GM21447 (cell line): ENCODE data around the gene ANKRD44.
A peak's percentile ranks its signal among the peaks of the same experiment; 100 is the strongest.

Source experiments
- ATAC-seq: cut with Tn5 transposase; IDR thresholded peaks from one replicate; pipeline ENCODE4 v1.9.1; 2021; ENCODE audit not compliant: unreplicated experiment

ANKRD44 gene

GRCh38 chr2:197152451-197153228, 157.9 kb downstream of the ANKRD44 start:
- ATAC-seq: peak; percentile 90

- no peak for ATAC-seq
Measured at GRCh38 chr2:197149546-197149945, 161.0 kb downstream of the ANKRD44 start.

DNA sequence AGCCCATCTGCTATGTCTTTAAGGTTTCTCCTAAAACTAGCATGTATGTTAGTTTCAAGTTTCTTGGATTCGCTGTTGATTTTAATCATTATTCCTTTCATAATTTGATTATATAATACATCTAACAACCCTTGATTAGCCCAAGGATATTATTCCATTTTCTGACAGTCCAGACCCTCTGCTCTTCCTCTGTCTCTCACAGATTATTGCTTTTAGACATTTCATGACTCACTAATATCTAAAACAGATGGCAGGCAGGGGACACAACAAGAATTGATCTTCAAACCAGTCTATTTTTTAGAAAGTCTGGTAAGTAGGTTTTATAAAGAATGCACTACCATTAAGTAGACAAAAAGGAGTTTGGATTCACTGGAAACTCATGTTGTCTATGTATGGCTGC, 162.2 kb downstream of the ANKRD44 start:
- no peak for ATAC-seq

DNA sequence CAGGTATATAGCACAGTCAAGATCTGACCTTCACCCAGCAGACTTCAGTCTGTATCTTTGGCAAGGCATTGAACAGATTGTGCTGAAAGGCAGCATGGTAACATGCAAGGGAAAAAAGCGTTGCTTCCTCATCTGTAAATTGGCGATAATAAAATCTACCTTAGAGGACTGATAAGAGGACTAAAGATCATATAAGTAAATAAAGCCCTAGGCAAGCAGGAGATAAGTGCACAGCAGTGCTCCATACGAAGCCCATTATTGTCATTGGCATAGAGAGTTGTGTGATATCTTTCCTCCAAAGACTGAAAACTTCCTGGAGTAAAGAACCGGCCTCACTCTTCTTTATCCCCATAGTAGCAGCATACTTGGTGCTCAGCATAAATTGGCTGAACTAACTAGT, 162.6 kb downstream of the ANKRD44 start:
- ATAC-seq: no peak

DNA sequence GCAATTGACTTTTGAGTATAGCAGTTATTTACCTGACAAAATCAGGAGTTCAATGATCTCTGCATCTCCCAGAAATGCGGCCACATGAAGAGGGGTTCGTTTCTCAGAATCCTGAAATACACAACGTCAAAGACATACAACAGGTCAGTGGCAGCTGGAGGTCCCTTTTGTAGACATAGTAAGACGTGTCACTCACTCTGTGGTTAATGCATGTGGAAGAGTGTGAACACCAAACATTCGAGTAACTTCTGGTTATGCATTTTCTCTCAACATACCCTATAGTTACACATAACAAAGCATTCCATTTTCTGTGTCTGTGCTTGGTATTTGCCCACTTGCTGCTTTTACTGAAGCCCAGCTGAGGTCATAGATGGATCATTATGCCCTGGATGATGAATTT, 163.6 kb downstream of the ANKRD44 start:
- ATAC-seq: no peak

GRCh38 chr2:197145471-197146056, 165.0 kb downstream of the ANKRD44 start:
- peak; percentile 95 for ATAC-seq

GRCh38 chr2:197144183-197144582, 166.4 kb downstream of the ANKRD44 start:
- no peak for ATAC-seq

- no peak for ATAC-seq
Measured at GRCh38 chr2:197141702-197142473, 168.7 kb downstream of the ANKRD44 start.

DNA sequence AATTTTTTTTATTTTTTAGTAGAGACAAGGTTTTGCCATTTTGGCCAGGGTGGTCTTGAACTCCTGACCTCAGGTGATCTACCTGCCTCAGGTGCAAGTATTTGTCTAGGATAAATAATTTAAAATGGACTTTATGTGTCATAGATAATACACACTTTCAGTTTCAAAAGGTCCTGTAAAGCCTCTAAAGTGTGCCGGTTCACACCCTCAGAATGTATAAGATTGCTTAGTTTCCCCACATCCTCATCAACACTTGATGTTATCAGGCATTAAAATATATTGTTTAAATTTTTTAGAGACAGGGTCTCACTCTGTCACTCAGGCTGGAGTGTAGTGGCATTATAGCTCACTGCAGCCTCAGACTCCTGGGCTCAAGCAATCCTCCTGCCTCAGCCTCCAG, 170.5 kb downstream of the ANKRD44 start:
- no peak for ATAC-seq

GRCh38 chr2:197138506-197138905, 172.1 kb downstream of the ANKRD44 start:
- ATAC-seq: no peak

DNA sequence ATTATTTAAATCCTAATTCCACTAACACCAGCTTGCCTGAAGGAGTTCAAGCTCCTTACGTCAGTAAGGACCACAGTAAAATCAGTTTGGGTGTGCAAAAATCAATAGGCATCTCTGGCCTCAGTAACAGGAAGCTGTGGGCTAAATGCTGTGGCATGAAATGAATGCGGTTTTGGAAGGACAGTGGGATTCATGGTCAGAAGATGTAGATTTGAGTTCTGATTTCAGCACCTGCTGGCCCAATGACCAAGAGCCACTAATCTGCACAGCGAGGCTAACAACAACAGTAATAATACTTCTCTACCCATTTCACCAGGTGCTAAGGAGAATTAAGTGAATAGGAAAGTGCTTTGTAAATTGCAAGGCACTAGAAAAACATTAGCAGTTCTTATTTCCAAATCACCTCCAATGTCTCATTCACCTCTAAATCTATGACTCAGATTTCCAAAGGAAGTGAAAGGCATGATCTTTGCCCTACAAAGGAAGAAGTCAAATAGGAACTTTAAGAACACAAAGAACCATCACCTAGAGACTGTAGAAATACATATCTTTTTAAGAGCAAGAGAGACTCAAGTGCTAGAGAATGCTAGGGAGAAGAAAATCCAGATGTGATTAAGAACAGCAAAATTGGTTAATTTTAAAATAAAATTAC, 172.6 kb downstream of the ANKRD44 start:
- ATAC-seq: no peak

DNA sequence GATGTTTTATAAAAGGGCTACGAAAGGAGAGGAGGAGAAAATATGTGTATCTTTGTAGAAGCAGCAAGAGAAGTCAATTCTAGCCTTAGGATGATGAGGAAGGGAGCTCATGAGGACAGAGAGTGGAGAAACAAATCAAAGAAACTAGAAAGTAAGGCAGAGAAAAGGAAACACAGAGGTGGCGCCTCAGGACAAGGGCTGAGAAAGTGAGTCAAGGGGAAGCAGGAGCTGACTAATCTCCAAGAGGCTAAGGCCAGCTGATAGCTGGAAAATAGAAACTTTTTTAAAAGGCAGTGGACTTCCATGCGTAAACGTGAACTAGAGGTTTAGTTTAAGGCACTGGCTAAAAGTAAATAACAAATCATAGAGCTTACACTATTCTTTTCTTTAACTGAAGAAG, 173.3 kb downstream of the ANKRD44 start:
- ATAC-seq: no peak

DNA sequence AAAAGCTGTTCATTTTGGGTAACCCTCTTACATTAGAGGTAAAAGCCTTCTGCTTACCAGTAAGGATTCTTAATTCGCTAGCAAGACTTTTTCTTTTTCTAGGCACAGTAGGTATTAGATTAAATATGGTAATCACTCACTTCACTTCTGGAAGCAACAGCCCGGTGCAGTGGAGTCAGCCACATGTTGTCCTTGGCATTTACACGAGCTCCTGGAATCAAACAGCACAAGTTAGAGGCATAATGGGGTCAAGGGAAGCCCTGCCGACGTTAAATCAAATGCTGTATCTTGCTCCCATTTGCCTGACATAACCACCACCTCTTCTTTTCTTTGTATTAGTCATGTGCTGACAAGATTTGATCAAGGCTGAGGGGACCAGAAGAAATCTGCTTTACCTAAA, 174.1 kb downstream of the ANKRD44 start:
- no peak for ATAC-seq

- no peak for ATAC-seq
Measured at GRCh38 chr2:197135806-197136205, 174.8 kb downstream of the ANKRD44 start.

- ATAC-seq: no peak
Measured at GRCh38 chr2:197134206-197134605, 176.4 kb downstream of the ANKRD44 start.

DNA sequence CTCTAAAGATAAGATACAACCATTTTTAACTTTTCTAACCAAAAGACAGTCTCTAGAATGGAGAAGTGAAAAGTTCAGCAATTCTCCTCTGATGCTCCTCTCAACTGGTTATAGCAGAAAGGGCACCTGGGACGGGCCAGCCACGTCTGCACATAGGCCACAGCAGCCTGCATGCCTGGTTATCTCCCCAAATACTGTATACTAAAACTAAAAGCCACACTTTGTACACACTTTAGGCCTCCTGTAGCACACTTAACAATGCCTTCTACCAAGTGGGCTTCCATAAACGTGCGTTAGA, 179.1 kb downstream of the ANKRD44 start:
- peak; percentile 66 for ATAC-seq

DNA sequence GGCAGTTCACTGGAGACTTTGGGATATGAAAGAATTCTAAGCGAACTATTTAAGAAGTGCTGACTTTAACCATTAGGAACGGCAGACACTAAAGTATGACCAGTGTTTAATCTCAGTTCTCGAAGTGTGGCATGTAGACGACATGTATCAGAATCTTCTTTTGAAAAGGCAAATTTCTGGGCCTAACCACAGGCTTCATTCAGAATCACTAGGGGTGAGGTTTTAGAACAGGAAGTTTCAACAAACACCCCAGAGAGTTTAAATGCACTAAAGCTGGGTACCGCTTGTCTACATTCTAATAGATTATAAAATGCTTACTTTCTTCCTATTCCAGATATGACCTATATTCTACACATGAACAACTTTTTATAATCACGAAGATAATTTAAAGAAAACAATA, 180.3 kb downstream of the ANKRD44 start:
- ATAC-seq: peak; percentile 81

DNA sequence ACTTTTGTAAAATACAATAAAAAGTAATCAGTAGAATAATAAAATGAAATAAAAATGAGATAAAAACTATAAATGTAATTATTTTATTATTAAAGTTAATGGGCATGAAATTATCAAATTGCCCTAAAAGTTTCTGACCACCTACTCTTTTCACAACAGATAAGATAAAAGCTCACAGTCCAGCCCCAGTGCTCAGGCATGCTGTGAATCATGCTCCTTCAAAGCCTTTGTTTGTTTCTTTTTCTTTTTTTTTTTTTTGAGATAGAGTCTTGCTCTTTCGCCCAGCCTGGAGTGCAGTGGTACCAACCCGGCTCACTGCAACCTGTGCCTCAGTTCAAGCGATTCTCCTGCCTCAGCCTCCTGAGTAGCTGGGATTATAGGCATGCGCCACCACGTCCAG, 181.7 kb downstream of the ANKRD44 start:
- ATAC-seq: no peak

- no peak for ATAC-seq
Measured at GRCh38 chr2:197128126-197128525, 182.5 kb downstream of the ANKRD44 start.

GRCh38 chr2:197126630-197127352, 183.8 kb downstream of the ANKRD44 start:
- no peak for ATAC-seq
